Activated effector memory CD4-positive, alpha-beta T cell treated with Interleukin-2 at 50 U/mL for 16 hours (primary cell): ENCODE measurements around the gene ADCY5.

Experiments
- DNase-seq: peaks from one replicate; pipeline ENCODE4 v3.0.0-alpha.2; 2020

The ADCY5 gene

DNA sequence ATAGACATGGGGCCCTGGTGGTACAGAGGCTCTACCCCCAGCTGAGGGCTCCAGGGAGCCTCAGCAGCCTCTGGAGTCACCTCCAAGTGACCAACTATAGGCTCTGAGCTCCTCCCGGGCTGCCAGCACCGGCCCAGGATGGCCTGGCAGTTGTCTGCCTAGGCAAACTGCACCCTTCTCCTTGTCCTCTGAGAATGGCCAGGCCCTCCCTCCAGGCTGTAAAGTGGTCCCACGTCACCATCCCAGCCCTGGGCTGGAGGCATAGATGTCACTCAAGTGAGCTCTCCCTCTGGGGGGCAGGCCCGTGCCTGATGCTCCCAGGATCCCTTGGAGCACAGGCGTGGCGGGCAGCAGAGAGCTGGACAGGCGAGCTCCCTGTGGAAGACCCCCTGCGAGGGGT, 127.1 kb downstream of the ADCY5 start:
- DNase-seq, result no peak

DNA sequence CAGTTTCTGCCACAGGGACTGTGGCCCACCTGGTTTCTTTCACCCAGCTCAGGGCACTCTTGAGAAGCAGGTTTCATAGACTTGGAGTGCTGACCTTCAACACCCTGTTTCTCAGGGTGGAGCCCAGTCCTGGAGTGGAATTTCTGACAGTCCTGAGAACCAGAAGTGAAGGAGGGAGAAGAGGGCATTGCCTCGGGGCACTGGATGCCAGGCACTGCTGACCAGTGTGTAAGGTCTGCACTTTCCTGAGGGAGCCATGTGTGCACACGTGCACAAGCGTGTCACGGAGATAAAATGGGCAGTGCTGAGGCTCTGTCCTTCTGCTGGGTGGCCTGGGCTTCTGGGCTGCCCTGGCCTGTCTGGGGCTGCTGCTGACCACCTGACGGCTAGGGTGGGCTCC, 128.7 kb downstream of the ADCY5 start:
- DNase-seq, result no peak

DNA sequence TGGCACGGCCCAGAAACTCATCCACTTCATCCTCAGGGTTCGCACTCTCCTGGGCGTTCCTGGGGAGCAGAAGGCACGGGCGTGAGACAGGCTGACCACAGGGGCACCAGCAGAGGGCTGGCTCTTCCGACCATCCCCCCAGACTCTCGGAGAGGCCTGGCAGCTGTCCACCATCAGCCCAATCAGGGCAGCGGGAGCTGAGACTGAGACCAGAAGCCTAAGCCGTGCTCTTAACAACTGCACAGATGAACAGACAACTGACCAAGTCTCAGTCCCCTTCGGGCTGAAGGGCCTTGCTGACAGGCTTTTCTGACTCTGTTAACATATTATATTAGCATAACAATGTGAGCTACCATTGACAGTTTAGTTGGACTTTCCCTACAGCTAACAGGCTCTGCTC, 129.1 kb downstream of the ADCY5 start:
- DNase-seq, result no peak

- DNase-seq, result no peak
These were observed 130.5 kb downstream of the ADCY5 start for GRCh38 chr3:123318374-123318773.

DNA sequence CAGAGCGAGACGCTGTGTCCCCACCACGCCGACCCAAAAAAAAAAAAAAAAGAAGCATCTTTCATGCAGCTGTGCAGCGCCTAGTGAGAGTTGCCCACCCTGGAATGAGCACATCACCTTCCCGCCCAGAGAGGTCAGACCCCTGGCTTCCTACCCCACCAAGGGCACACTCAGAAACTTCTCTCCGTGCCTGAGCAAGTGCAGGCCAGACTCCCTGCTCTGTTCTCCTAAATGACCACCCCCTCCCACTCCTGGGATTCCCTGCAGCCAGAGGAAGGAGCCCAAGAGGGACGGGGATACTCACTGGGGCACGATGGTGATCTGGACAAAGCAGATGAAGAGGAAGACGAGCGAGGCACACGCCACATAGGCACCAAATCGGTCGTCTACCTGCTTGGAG, 131.2 kb downstream of the ADCY5 start:
- DNase-seq, result no peak

DNA sequence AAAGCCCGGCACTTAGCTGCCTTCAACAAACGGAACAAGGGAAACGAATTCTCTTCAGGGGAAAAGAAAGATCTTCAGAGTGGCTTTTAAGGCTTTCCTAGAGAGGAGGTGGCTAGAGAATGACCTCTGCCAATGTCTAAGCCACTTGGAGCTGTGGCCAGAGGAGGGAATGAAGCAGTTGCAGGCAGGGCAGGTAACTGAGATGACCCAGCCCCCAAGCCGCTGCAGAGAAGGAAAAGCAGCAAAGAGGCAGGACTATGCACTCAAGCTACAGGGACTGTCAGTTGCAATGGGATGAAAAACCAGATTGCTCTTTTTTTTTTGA, 133.7 kb downstream of the ADCY5 start:
- DNase-seq, result no peak

- no peak for DNase-seq
These were observed 134.3 kb downstream of the ADCY5 start for GRCh38 chr3:123314359-123315270.

GRCh38 chr3:123313889-123314288, 135.0 kb downstream of the ADCY5 start:
- DNase-seq, result no peak

DNA sequence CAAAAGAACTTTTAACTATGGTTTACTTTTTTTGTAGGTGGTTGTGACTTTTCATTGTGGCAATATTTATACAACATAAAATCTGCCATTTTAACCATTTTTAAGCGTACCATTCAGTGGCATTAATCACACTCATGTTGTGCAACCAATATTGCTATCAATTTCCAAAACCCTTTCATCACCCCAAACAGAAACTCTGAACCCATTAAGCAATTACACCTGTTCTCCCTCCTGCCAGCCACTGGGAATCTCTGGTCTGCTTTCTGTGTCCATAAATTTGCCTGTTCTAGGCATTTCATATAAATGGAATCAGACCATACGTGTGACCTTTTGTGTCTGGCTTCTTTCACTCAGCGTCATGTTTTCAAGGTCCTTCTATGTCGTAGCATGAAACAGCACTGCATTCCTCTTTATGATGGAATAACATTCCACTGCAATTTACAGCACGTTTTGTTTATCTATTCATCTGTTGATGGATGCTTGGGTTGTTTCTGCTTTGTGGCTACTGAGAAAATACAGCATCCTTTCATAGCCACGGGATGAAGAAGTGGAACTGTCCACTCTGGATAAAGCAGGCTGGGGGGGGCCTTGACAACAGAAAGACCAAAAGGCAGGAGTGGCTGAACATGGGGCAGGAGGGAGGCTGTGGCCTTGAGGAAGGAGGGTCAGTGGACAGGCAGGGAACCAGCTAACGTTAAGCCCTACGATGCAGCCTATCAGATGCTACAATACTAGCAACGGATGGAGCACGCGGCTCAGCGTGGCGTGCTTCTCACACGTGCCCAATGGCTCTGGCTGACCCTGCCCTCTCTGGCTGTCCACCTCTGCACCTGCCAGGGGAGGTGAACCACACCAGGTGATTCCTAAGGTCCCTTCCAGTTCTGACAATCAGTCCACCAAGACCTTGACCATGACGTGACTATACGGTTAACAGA, 136.3 kb downstream of the ADCY5 start:
- no peak for DNase-seq

DNA sequence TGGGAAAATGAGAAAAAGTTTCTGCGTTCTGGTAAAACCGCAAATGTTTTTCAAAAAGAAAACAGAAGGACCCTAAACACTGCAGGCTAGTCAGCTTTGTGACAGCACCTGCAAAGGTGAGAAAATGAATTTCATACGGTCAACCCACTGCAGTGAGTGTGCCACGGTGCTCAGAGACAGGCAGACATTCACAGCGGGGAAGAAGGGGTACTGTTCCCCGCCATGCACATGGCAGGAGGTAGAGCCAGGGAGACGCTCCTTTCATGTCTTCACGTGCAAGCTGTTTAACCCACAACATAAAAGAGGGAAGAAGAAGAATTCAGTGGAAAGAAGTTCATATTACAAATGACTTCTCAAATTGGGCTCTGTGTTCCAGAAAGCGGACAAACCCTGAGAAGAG, 137.7 kb downstream of the ADCY5 start:
- no peak for DNase-seq

GRCh38 chr3:123310741-123311140, 138.1 kb downstream of the ADCY5 start:
- DNase-seq, result no peak

DNA sequence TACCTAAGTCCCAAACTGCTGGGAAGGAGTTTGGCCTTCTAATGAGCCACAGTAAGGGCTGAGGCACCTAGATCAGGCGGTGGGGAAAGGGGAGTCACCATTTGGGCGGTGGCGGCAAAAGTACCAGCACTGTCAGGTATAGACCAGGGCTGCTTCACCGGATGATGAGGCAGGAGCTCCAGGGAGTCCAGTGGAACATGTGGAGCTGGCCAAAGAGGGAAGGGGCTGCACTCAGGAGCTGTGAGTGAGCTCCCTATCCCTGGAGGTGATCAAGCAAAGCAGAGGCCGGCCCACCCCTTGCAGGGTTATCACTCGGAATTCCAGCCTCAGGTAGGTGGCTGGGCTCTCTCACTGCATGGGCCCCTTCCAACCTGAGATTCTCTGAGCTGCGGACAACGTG, 138.7 kb downstream of the ADCY5 start:
- DNase-seq, result no peak

- no peak for DNase-seq
These were observed 141.8 kb downstream of the ADCY5 start for GRCh38 chr3:123307064-123307463.

- no peak for DNase-seq
These were observed 143.7 kb downstream of the ADCY5 start for GRCh38 chr3:123305192-123305591.

DNA sequence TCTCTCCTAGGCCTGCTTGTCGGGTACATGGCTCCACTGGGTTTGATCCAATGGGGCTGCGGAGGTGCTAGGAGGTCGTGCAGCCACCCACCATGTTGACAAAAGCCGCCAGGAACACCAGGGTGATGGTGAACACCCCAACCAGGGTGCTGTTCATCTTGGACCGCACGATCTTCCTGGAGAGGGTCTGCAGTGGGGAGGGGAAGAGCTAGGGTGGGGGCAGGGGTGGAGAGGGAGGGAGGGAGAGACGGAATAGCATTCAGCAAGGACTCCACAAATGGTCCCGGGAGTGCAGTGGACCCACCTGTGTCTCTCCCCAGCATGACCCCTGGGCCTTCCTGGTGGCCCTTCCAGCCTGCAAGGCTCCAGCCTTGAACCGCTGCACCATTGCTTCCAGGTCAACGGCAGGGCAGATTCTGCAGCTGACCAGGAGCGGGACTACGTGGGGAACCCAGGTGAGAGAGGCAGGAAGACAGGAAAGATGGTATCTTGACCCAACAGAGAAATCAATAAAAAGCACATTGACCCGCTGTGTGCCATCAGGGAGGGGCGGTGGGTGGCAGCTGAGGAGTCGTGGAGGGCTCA, 144.8 kb downstream of the ADCY5 start:
- no peak for DNase-seq

DNA sequence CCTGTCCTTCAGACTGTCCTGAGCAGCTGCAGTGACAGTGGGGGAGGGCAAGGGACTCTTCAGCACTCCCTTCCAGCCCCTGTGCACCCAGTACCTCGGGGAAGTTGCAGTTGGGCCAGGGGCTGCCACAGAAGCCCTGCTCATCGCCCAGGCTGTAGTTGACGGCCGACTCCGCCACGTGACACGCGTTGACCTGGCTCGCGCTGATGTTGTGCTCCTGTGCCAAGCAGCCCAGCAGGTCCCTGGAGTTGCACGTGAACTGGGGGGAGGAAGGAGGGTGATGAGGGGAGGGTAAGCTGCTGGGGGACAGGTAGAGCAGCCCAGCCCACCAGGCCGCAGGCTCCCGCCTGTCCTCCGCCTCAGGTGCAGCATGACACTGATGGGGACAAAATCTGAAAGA, 145.9 kb downstream of the ADCY5 start:
- no peak for DNase-seq

GRCh38 chr3:123301331-123302184, 147.3 kb downstream of the ADCY5 start:
- no peak for DNase-seq

DNA sequence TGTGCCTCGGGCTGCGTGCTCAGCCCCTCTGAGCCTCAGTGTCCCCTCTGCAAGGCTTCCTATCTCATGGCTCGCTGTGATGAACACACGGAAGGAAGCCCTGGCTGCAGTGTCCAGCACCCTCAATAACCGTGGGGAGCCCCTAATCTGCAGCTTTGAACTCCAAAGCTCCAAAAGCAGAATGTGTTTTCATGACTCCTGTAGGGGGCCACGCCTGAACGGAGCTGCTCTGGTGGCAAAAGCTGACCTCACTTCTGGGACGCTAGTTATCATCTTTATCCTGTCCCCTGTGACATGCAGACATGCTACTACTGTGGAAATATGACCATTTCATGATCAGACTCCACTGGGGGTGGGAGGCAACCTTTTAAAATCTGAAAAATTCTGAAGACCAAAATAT, 148.3 kb downstream of the ADCY5 start:
- no peak for DNase-seq

- no peak for DNase-seq
These were observed 148.8 kb downstream of the ADCY5 start for GRCh38 chr3:123300056-123300455.

- no peak for DNase-seq
These were observed 149.3 kb downstream of the ADCY5 start for GRCh38 chr3:123299581-123299980.

GRCh38 chr3:123298903-123299302, 150.0 kb downstream of the ADCY5 start:
- no peak for DNase-seq

GRCh38 chr3:123297627-123297899, 151.3 kb downstream of the ADCY5 start:
- no peak for DNase-seq
